Fibroblast of villous mesenchyme (primary cell): ENCODE results near the gene MXD3. TPM values are rescaled to one million over a fixed set of nuclear protein-coding genes. Genes with fewer than 3 reads are reported as not detected.
A peak's percentile ranks its signal among the peaks of the same experiment; 100 is the strongest.

Source experiments
- DNase-seq: peaks from one replicate; pipeline ENCODE4 v3.0.0-alpha.2; 2010; ENCODE audit warnings: low read depth
- H3K4me3 ChIP-seq: 2 replicates; pipeline ENCODE4 v1.5.1; 2011; ENCODE audit warnings: low read depth, mild to moderate bottlenecking, low read length
- total RNA-seq: library from RNA; depleted of rRNA; stranded (reverse); fragments of >200 nt; gene quantifications from 2 replicates; pipeline ENCODE4 v1.2.3, GENCODE V29; 2012
- TF ChIP-seq, protein P1 (sequence below): IDR thresholded peaks from 2 replicates; pipeline ENCODE4 v1.5.1; 2012; ENCODE audit warnings: low read depth, mild to moderate bottlenecking, low read length; ENCODE audit not compliant: insufficient read depth

The MXD3 gene
- total RNA-seq, 1 donor = 9.1 TPM

DNA sequence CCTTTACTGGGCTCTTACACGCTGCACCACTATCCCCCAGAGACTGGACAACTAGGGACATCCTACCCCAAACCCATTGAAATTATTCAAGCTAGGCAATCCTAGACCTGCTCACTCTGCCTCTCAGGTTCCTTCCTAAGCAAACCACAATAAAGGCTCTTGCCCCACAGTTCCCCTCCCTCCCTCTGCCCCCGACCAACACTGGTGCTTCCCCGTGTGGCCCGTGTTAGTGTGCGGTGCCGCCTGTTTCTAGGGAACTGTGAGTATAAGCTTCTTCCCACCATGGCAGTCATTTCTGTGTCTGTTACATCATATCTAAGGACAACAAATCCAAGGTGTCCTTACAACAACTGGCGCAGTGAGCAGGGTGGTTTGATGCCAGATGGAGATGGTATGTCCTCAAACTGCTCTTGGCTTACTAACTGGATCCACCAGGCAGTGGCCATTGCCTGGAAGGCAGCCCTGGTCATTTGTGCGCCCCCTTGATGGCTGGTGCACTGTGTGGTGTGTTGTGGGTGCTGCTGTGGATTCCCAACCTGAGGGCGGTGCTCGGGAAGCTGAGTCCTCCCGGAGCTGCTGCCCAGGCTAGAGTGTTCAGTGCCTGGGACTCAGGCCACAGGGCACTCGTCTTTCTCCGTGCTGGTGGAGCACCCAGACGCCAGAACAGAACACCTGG is 8.4 kb upstream of the MXD3 start:
- TF ChIP-seq, protein P1, sequence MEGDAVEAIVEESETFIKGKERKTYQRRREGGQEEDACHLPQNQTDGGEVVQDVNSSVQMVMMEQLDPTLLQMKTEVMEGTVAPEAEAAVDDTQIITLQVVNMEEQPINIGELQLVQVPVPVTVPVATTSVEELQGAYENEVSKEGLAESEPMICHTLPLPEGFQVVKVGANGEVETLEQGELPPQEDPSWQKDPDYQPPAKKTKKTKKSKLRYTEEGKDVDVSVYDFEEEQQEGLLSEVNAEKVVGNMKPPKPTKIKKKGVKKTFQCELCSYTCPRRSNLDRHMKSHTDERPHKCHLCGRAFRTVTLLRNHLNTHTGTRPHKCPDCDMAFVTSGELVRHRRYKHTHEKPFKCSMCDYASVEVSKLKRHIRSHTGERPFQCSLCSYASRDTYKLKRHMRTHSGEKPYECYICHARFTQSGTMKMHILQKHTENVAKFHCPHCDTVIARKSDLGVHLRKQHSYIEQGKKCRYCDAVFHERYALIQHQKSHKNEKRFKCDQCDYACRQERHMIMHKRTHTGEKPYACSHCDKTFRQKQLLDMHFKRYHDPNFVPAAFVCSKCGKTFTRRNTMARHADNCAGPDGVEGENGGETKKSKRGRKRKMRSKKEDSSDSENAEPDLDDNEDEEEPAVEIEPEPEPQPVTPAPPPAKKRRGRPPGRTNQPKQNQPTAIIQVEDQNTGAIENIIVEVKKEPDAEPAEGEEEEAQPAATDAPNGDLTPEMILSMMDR = no peak
- H3K4me3 ChIP-seq = no peak overlapping the region
- no peak for DNase-seq

DNA sequence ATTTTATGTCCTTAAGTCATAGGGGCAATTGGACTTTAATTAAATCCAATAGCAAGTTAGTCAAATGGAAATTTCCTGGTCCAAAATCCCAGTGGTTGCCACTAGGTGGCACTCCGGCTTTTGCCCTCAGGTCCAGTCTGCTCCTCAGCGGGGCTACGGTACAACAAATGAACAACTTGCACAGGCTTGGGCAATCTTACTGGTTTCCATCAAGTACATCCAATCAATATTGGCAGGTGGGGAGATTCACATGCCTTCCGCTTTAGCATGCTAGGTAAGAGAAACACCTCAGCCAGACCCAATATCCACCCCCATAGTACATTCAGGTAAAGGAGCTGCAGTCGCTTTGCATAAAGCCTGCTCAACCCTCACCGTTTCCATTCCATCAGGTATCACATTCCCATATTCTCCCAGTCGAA is 6.3 kb upstream of the MXD3 start:
- TF ChIP-seq, protein P1 = peak; percentile 89
- peak; percentile 85 for DNase-seq
- H3K4me3 ChIP-seq = no peak overlapping the region

DNA sequence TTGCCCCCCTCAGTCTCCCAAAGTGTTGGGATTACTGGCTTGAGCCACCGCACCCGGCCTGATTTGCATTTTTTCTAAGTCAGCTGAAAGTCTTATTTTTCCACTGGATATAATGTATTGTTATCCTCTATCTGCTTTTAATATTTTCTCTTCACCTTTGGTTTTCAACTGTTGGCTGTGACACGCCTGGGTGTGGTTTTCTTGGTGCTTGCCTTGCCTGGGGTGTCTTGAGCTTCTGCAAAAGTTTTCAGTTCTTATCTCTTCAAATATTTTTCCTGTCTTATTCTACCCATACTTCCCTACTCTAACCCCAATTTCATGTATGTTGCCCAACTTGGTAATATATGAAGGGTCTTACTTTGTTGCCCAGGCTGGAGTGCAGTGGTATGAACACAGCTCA is 4.3 kb upstream of the MXD3 start:
- DNase-seq = no peak
- no peak overlapping the region for H3K4me3 ChIP-seq
- TF ChIP-seq, protein P1 = no peak

DNA sequence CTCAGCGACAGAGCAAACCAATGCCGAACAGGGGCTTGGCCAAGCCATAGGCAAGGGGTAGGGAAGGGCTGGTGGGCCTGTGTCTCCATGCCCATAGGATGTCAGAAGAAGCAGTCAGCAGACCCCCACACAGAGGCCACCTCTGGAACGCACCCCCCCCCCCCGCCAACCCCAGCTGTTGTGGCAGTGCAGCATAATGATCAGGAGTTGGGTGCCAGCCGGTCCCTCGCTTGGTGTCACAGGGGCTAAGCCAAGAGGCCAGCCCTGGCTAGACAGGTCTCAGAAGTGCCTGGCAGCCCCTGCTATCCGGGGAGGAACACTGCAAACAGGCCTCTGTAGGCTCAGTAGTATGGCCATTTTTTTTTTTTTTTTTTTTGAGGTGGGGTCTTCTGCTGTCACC is 3.7 kb upstream of the MXD3 start:
- H3K4me3 ChIP-seq = no peak overlapping the region
- TF ChIP-seq, protein P1 = no peak
- DNase-seq = no peak

DNA sequence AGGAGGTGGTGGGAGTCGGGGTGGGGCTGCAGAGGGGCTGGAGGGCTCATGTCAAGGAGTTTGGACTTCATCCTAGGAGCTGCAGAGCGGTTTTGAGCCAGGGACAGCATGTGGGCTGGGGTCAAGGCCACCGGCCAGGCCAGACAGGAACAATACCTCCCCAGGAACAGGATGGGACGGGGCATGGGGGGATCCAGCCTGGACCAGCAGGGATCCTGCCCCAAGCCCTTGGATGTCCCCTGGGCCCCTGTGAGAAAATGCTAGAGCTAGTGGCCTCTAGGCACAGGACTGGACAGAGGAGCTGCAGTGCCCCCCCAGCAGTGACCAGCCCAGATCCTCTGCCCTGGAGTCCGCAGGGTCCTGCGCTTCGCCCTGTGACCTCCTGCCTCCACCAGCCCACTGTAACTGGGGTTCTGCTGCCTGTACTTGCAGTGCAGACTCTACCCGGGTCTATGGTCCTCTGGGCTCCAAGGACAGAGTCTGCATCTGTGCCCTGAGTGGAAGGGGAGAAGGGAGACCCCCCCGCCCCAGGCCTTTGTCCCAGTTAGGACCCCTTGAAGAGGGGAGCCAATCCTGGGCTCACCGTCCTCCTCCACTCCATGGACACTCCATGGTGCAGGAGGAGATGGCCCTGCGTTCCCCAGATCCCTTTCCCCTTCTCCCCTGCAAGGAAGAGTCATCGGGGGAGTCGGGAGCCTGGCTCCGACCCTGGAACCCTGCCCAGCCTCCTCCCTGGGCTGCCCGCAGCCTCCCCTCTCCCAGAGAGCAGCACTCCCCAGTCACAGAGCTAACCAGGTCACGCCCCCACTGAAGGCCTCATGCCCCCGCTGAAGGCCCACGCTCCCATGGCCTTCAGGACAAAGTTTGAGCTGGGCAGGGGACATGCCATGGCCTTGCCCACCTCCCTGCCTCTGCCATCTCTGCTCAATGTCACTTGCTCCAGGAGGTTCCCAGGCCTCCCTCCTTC is 3.0 kb upstream of the MXD3 start:
- TF ChIP-seq, protein P1 = no peak
- no peak overlapping the region for H3K4me3 ChIP-seq
- DNase-seq = no peak

DNA sequence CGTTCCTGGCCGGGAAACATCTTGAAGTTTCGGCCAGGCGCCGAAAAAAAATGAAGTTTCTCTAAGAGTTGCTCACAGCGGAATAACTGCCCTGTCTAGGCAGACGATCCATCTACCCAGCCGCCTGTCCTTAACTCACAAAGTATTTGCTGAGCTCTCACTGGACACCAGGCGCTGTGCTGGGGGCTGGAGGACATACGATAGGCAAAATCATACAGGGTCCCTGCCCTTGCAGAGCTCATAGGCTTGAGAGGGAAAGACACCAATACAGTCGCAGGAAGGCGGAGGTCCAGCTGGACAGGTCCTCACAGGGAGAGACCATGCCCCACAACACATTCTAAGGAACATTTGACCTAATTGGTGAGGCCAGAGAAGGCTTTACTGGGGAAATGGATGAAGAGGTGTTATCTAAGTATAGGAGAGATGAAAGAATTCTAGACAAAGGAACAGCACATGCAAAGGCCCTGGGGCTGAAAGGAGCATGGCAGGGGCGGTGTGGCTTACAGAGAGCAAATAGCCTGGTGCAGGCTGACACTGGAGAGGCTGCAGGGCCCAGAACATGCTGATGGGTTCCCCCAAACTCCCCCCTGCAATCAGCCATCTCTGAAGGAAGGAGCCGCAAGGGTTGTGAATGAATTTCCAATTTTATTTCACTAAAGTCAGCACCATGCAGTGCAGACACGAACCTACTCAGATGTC is 2.0 kb upstream of the MXD3 start:
- H3K4me3 ChIP-seq = no peak overlapping the region
- DNase-seq = no peak
- TF ChIP-seq, protein P1 = no peak
